GM23338 (cell line): ENCODE measurements around the gene GALNT14. TPM values are rescaled to one million over a fixed set of nuclear protein-coding genes. Genes with fewer than 3 reads are reported as not detected.

ENCODE experiments used
- ATAC-seq: fragments of 200-7000 bp; cut with Tn5 transposase; 3 replicates; pipeline ENCODE4 v1.9.1; 2020
- DNase-seq: peaks from one replicate; pipeline ENCODE4 v3.0.0-alpha.2; 2015; ENCODE audit warnings: low spot score
- H2AFZ ChIP-seq: fragments of 200-600 bp; sonication (generic); 2 replicates; pipeline ENCODE4 v1.8.0; 2016; ENCODE audit warnings: antibody characterized with exemption, mild to moderate bottlenecking, moderate library complexity
- H3F3A ChIP-seq: fragments of 200-600 bp; sonication (generic); replicated peaks from 2 replicates; pipeline ENCODE4 v1.8.0; 2017; ENCODE audit warnings: antibody characterized with exemption, mixed run types, low read depth
- H3K27ac ChIP-seq: fragments of 200-600 bp; sonication (generic); 2 replicates; pipeline ENCODE4 v1.6.1; 2016; ENCODE audit warnings: low read depth
- H3K27me3 ChIP-seq: fragments of 200-600 bp; sonication (generic); 2 replicates; pipeline ENCODE4 v1.8.0; 2016; ENCODE audit warnings: mild to moderate bottlenecking, mixed run types, moderate library complexity; ENCODE audit not compliant: insufficient read depth
- H3K36me3 ChIP-seq: fragments of 200-600 bp; sonication (generic); 2 replicates; pipeline ENCODE4 v1.8.0; 2016; ENCODE audit warnings: mild to moderate bottlenecking; ENCODE audit not compliant: insufficient read depth
- H3K4me1 ChIP-seq: fragments of 200-600 bp; sonication (generic); 2 replicates; pipeline ENCODE4 v1.8.0; 2016; ENCODE audit warnings: mild to moderate bottlenecking, moderate library complexity; ENCODE audit not compliant: insufficient read depth
- H3K4me2 ChIP-seq: fragments of 200-600 bp; sonication (generic); 2 replicates; pipeline ENCODE4 v1.7.1; 2017; ENCODE audit warnings: mixed run types
- H3K4me3 ChIP-seq: fragments of 200-600 bp; sonication (generic); 2 replicates; pipeline ENCODE4 v1.6.1; 2016; ENCODE audit warnings: mixed run types
- H3K79me2 ChIP-seq: fragments of 200-600 bp; sonication (generic); replicated peaks from 2 replicates; pipeline ENCODE4 v1.8.0; 2017; ENCODE audit warnings: mild to moderate bottlenecking; ENCODE audit not compliant: insufficient read depth
- H3K9me2 ChIP-seq: fragments of 200-600 bp; sonication (generic); 2 replicates; pipeline ENCODE4 v1.8.0; 2017; ENCODE audit not compliant: insufficient read depth
- H4K20me1 ChIP-seq: fragments of 200-600 bp; sonication (generic); replicated peaks from 2 replicates; pipeline ENCODE4 v1.8.0; 2017; ENCODE audit warnings: mild to moderate bottlenecking; ENCODE audit not compliant: insufficient read depth
- H3K27ac Mint-ChIP-seq: 2 replicates; pipeline ENCODE4 v1.8.0; 2020; ENCODE audit warnings: inconsistent platforms, mild to moderate bottlenecking, moderate library complexity, mixed read lengths
- H3K27me3 Mint-ChIP-seq: 3 replicates; pipeline ENCODE4 v1.8.0; 2022; ENCODE audit warnings: low read depth, mild to moderate bottlenecking, moderate library complexity, mixed read lengths, inconsistent platforms; ENCODE audit not compliant: insufficient read depth, poor library complexity
- H3K36me3 Mint-ChIP-seq: 3 replicates; pipeline ENCODE4 v1.8.0; 2021; ENCODE audit warnings: low read depth, mild to moderate bottlenecking, inconsistent platforms, moderate library complexity, mixed read lengths
- H3K4me1 Mint-ChIP-seq: 3 replicates; pipeline ENCODE4 v1.8.0; 2020; ENCODE audit warnings: mild to moderate bottlenecking, inconsistent platforms, mixed read lengths
- H3K4me3 Mint-ChIP-seq: 3 replicates; pipeline ENCODE4 v1.8.0; 2021; ENCODE audit warnings: moderate library complexity, mild to moderate bottlenecking, inconsistent platforms, mixed read lengths
- H3K9me3 Mint-ChIP-seq: 3 replicates; pipeline ENCODE4 v1.8.0; 2020; ENCODE audit warnings: moderate library complexity, mild to moderate bottlenecking, inconsistent platforms, mixed read lengths
- CREB1 ChIP-seq: fragments of 250-450 bp; sonication (Bioruptor Pico); IDR thresholded peaks from 2 replicates; pipeline ENCODE4 v1.5.0; 2020; ENCODE audit warnings: low read depth, mild to moderate bottlenecking, moderate library complexity
- EZH2 ChIP-seq: fragments of 200-600 bp; sonication (generic); IDR thresholded peaks from one replicate; pipeline ENCODE4 v1.8.0; 2017; ENCODE audit warnings: antibody characterized with exemption, mild to moderate bottlenecking, low read depth; ENCODE audit not compliant: unreplicated experiment
- REST ChIP-seq: IDR thresholded peaks from one replicate; pipeline ENCODE4 v1.6.1; 2018; ENCODE audit warnings: antibody characterized with exemption; ENCODE audit not compliant: unreplicated experiment
- polyA plus RNA-seq: library from polyadenylated mRNA; unstranded; fragments of >200 nt; fragmentation: Nextera tagmentation; extraction: Ambion mirVana; gene quantifications from 2 replicates; pipeline ENCODE4 v1.2.1, GENCODE V29; 2016
- total RNA-seq: library from RNA; depleted of rRNA; stranded (reverse); fragments of >200 nt; shearing (Covaris generic); gene quantifications from 2 replicates; pipeline ENCODE4 v1.2.3, GENCODE V29; 2014; rRNA removed
- TF ChIP-seq, protein P1 (sequence below), 2 experiments: fragments of 200-600 bp in 1 of 2; sonication (generic) in 1 of 2; conservative IDR thresholded peaks; 2 replicates each; pipeline versions ENCODE4 v1.5.1 to v1.6.1; 2016 to 2017; ENCODE audit warnings: antibody characterized with exemption in 2 of 2, low read depth in 2 of 2, mild to moderate bottlenecking in 2 of 2, moderate library complexity in 1 of 2

GALNT14 gene
- total and polyA plus RNA-seq, 2 experiments from 2014 or later = 5.4 to 7.7 TPM

DNA sequence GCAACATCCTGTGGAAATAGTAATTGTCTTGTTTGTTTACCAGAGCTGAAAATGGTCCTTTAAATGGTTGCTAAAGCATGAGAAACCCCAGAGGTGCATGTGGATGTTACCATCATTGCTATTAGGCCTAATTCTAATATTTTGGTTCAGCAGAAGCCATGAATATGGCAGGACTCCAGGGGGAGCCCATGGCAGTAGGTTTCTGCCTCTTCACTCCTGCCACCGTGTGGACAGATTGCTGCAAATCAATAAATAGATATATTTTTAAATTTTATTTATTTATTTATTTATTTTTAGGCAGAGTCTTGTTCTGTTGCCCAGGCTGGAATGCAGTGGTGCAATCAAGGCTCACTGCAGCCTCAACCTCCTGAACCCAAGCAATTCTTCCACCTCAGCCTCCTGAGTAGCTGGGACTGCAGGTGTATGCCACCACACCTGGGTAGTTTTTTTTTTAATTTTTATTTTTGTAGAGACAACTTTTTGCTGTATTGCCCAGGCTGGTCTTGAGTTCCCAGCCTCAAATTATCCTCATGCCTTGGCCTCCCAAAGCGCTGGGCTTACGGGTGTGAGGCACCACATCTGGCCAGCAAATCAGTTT lies 276.1 kb downstream of the GALNT14 start:
- Histone ChIP-seq H3F3A (no peaks in the 10 kb centered on the region), H3K9me2 (no peaks in the 10 kb centered on the region), H3K4me2 (no peak overlapping the region), H3K4me3 (no peak overlapping the region), H3K79me2 (no peaks in the 10 kb centered on the region), H2AFZ (no peak overlapping the region), H3K27ac (no peak overlapping the region), H4K20me1 (no peaks in the 10 kb centered on the region), H3K27me3 (no peaks in the 10 kb centered on the region), H3K36me3 (no peaks in the 10 kb centered on the region), H3K4me1 (no peaks in the 10 kb centered on the region)
- Mint-ChIP-seq H3K27ac (no peak overlapping the region), H3K4me3 (no peak overlapping the region), H3K36me3 (no peaks in the 10 kb centered on the region), H3K27me3 (no peaks in the 10 kb centered on the region), H3K4me1 (no peaks in the 10 kb centered on the region), H3K9me3 (no peaks in the 10 kb centered on the region)
- DNase-seq (peak; percentile 79), ATAC-seq (peak; percentile 76)
- TF ChIP-seq, protein P1, sequence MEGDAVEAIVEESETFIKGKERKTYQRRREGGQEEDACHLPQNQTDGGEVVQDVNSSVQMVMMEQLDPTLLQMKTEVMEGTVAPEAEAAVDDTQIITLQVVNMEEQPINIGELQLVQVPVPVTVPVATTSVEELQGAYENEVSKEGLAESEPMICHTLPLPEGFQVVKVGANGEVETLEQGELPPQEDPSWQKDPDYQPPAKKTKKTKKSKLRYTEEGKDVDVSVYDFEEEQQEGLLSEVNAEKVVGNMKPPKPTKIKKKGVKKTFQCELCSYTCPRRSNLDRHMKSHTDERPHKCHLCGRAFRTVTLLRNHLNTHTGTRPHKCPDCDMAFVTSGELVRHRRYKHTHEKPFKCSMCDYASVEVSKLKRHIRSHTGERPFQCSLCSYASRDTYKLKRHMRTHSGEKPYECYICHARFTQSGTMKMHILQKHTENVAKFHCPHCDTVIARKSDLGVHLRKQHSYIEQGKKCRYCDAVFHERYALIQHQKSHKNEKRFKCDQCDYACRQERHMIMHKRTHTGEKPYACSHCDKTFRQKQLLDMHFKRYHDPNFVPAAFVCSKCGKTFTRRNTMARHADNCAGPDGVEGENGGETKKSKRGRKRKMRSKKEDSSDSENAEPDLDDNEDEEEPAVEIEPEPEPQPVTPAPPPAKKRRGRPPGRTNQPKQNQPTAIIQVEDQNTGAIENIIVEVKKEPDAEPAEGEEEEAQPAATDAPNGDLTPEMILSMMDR (conservative IDR thresholded peaks at IDR 0.05; ENCODE audit: low read depth in 2 of 2) = peak; percentile 70 to 87
- TF ChIP-seq CREB1 (CRISPR knock-in tag) (0 out of 2 replicates have a peak, but pooled peaks have one; percentile 12), REST (no peak)

GRCh38 chr2:30860726-30861125 lies 277.5 kb downstream of the GALNT14 start:
- no peaks in the 10 kb centered on the region for H3K4me1 ChIP-seq
- H3K27me3 ChIP-seq = no peaks in the 10 kb centered on the region
- no peaks in the 10 kb centered on the region for H3K36me3 ChIP-seq
- no peak overlapping the region for H3K4me3 Mint-ChIP-seq
- ATAC-seq = no peak
- no peaks in the 10 kb centered on the region for H3K9me2 ChIP-seq
- no peaks in the 10 kb centered on the region for H3F3A ChIP-seq
- no peaks in the 10 kb centered on the region for H3K9me3 Mint-ChIP-seq
- no peak overlapping the region for H3K4me3 ChIP-seq
- no peak overlapping the region for H3K27ac ChIP-seq
- no peaks in the 10 kb centered on the region for H3K36me3 Mint-ChIP-seq
- no peak overlapping the region for H3K27ac Mint-ChIP-seq
- H2AFZ ChIP-seq = peak overlapping the region; percentile 90; the same call in 1 of the 2 replicates
- H3K79me2 ChIP-seq = no peaks in the 10 kb centered on the region
- no peaks in the 10 kb centered on the region for H4K20me1 ChIP-seq
- H3K4me1 Mint-ChIP-seq = no peaks in the 10 kb centered on the region
- H3K4me2 ChIP-seq = no peak overlapping the region
- no peak for DNase-seq
- no peak for TF ChIP-seq EZH2
- no peaks in the 10 kb centered on the region for H3K27me3 Mint-ChIP-seq

Other genes with a start within 250 kb of the GALNT14 start
- 0.54 TPM in 1 of 2 replicates, not detected in the other for gene CAPN14, start 79.1 kb upstream of the GALNT14 start, total RNA-seq
- 0.15 TPM in 1 of 2 replicates, not detected in the other for gene CAPN14, start 79.1 kb upstream of the GALNT14 start, polyA plus RNA-seq
- 11.9 and 12.6 TPM in 2 replicates for gene EHD3, start 95.7 kb upstream of the GALNT14 start, total RNA-seq
- gene EHD3, start 95.7 kb upstream of the GALNT14 start, polyA plus RNA-seq = 2.8 and 3.3 TPM in 2 replicates